Measurements from ENCODE around the gene TRA2A.

GRCh38 chr7:23467806-23468525, 63.8 kb downstream of the TRA2A start:
- TF ChIP-seq CTCF (IDR thresholded peaks at IDR 0.05) (no peak), POLR2A (IDR thresholded peaks at IDR 0.05) (no peak), POLR2AphosphoS5 (IDR thresholded peaks at IDR 0.05) (no peak), EP300 (IDR thresholded peaks at IDR 0.05) (no peak)

All from gastroesophageal sphincter (tissue), 3 donors.